ENCODE results near the gene HAPLN3. TPM values are rescaled to one million over a fixed set of nuclear protein-coding genes. Genes with fewer than 3 reads are reported as not detected.
"Not testable (repeated sequence)": the region's sequence is repeated elsewhere in the genome, so short reads cannot be mapped to it uniquely, and the experiment has no call there.

Gene HAPLN3
- total RNA-seq, 1 experiment from 2014 or later = 5.0 TPM

- Mint-ChIP-seq H3K36me3 (ENCODE audit: insufficient read depth, unreplicated experiment) (no peaks in the 10 kb centered on the region), H3K9me3 (ENCODE audit: unreplicated experiment) (no peaks in the 10 kb centered on the region), H3K27me3 (ENCODE audit: insufficient read depth, unreplicated experiment) (no peaks in the 10 kb centered on the region), H3K4me1 (ENCODE audit: insufficient read depth, unreplicated experiment) (no peaks in the 10 kb centered on the region), H3K27ac (ENCODE audit: low read depth, unreplicated experiment) (no peak overlapping the region), H3K4me3 (ENCODE audit: unreplicated experiment) (no peak overlapping the region)
- CTCF ChIA-PET = interaction anchor here (0.5 to 1.8 kb wide), 5 partner anchors 22 to 119 kb away, joined by 3 to 8 read pairs (median 4); no protein-coding TSS in a partner anchor
- intact Hi-C loops (cut with micrococcal nuclease) = no loop called here
- TF ChIP-seq CTCF (IDR thresholded peaks at IDR 0.05; ENCODE audit: unreplicated experiment) = no peak
- POLR2A ChIA-PET = interaction anchor here (0.6 to 1.3 kb wide), 2 partner anchors 15 to 640 kb away, joined by 4 to 5 read pairs; no protein-coding TSS in a partner anchor
- no peak for DNase-seq (ENCODE audit: unreplicated experiment)
- BruUV-seq (replicated peaks) = no TSS peak
Measured at GRCh38 chr15:88938802-88939485, 43.6 kb upstream of the HAPLN3 start.

GRCh38 chr15:88934449-88934848 is 39.1 kb upstream of the HAPLN3 start:
- DNase-seq (ENCODE audit: unreplicated experiment); H3K36me3 Mint-ChIP-seq (ENCODE audit: insufficient read depth, unreplicated experiment); BruUV-seq (replicated peaks); CTCF ChIA-PET; H3K27me3 Mint-ChIP-seq (ENCODE audit: insufficient read depth, unreplicated experiment); POLR2A ChIA-PET; H3K4me3 Mint-ChIP-seq (ENCODE audit: unreplicated experiment); H3K27ac Mint-ChIP-seq (ENCODE audit: low read depth, unreplicated experiment); H3K4me1 Mint-ChIP-seq (ENCODE audit: insufficient read depth, unreplicated experiment); intact Hi-C loops (cut with micrococcal nuclease); H3K9me3 Mint-ChIP-seq (ENCODE audit: unreplicated experiment): not testable (repeated sequence)

GRCh38 chr15:88932875-88933330 is 37.6 kb upstream of the HAPLN3 start:
- H3K27ac Mint-ChIP-seq (ENCODE audit: low read depth, unreplicated experiment) = no peak overlapping the region
- no peaks in the 10 kb centered on the region for H3K9me3 Mint-ChIP-seq (ENCODE audit: unreplicated experiment)
- intact Hi-C loops (cut with micrococcal nuclease) = no loop called here
- DNase-seq (ENCODE audit: unreplicated experiment) = no peak
- no peaks in the 10 kb centered on the region for H3K36me3 Mint-ChIP-seq (ENCODE audit: insufficient read depth, unreplicated experiment)
- H3K4me1 Mint-ChIP-seq (ENCODE audit: insufficient read depth, unreplicated experiment) = peaks cover 5% of the 10 kb centered on the region
- POLR2A ChIA-PET = no interaction called here
- TF ChIP-seq CTCF (IDR thresholded peaks at IDR 0.05; ENCODE audit: unreplicated experiment) = no peak
- no peaks in the 10 kb centered on the region for H3K27me3 Mint-ChIP-seq (ENCODE audit: insufficient read depth, unreplicated experiment)
- CTCF ChIA-PET = interaction anchor here (0.6 kb wide), 1 partner anchor 29 kb away, joined by 3 read pairs; no protein-coding TSS in a partner anchor
- H3K4me3 Mint-ChIP-seq (ENCODE audit: unreplicated experiment) = no peak overlapping the region
- no TSS peak for BruUV-seq (replicated peaks)

- Mint-ChIP-seq H3K4me3 (ENCODE audit: unreplicated experiment) (no peak overlapping the region), H3K36me3 (ENCODE audit: insufficient read depth, unreplicated experiment) (no peaks in the 10 kb centered on the region), H3K9me3 (ENCODE audit: unreplicated experiment) (no peaks in the 10 kb centered on the region), H3K27me3 (ENCODE audit: insufficient read depth, unreplicated experiment) (no peaks in the 10 kb centered on the region), H3K27ac (ENCODE audit: low read depth, unreplicated experiment) (no peak overlapping the region), H3K4me1 (ENCODE audit: insufficient read depth, unreplicated experiment) (peaks cover 5% of the 10 kb centered on the region)
- no peak for DNase-seq (ENCODE audit: unreplicated experiment)
- intact Hi-C loops (cut with micrococcal nuclease) = no loop called here
- ChIA-PET CTCF (interaction anchor here (0.6 kb wide), 2 partner anchors 28 to 155 kb away, joined by 3 read pairs; no protein-coding TSS in a partner anchor), POLR2A (no interaction called here)
- no peak for TF ChIP-seq CTCF (IDR thresholded peaks at IDR 0.05; ENCODE audit: unreplicated experiment)
- BruUV-seq (replicated peaks) = no TSS peak
Measured at GRCh38 chr15:88932271-88932874, 37.0 kb upstream of the HAPLN3 start.

All from MCF 10A (cell line).